GM12874 (cell line): ENCODE measurements around the gene CSNK1G1.

Experiments
- CTCF ChIP-seq: IDR thresholded peaks from 2 replicates; pipeline ENCODE4 v1.5.1; 2011; ENCODE audit warnings: low read depth, mild to moderate bottlenecking, control low read depth, low read length, moderate library complexity; ENCODE audit not compliant: insufficient read depth

CSNK1G1 gene

GRCh38 chr15:64153480-64154367 lies 202.2 kb downstream of the CSNK1G1 start:
- peak; percentile 99 for TF ChIP-seq CTCF

GRCh38 chr15:64152507-64153387 lies 203.2 kb downstream of the CSNK1G1 start:
- no peak for TF ChIP-seq CTCF

GRCh38 chr15:64151727-64152506 lies 204.1 kb downstream of the CSNK1G1 start, which contains the start of gene SNX22:
TSS of gene SNX22 (plus strand) at chr15:64151731. CDS start at chr15:64151776, 45 bp downstream.
- no peak for TF ChIP-seq CTCF

- no peak for TF ChIP-seq CTCF
These were observed 205.9 kb downstream of the CSNK1G1 start for GRCh38 chr15:64149893-64150578.

GRCh38 chr15:64149424-64149823 lies 206.5 kb downstream of the CSNK1G1 start:
- TF ChIP-seq CTCF, result peak; percentile 26; the same call in 1 of the 2 replicates

GRCh38 chr15:64148581-64148980 lies 207.4 kb downstream of the CSNK1G1 start:
- TF ChIP-seq CTCF, result no peak
